Measurements from ENCODE around the gene PDCD4. TPM values are rescaled to one million over a fixed set of nuclear protein-coding genes. Genes with fewer than 3 reads are reported as not detected.

PDCD4 gene
- total RNA-seq, 4 donors from 2014 or later = 131 to 202 (median 172) TPM

DNA sequence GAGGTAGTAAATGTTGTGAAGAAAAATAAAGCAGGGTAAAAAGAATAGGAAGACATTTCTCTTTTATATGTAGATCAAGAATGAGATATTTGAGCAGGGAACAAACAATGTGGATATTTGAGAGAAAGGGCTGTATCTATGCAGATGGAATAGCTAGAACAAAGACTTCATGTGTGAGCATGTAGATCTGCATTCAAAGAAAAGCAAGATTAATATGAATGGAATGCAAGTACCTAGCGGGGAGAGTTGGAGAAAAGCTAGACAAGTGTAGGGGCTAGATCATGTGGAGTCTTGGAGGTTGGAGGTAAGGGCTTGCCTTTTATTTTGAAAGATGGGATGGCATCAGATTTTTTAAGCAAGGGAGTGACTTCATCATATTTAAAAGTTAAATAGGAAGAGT lies 74.8 kb downstream of the PDCD4 start:
- TF ChIP-seq, protein P1, sequence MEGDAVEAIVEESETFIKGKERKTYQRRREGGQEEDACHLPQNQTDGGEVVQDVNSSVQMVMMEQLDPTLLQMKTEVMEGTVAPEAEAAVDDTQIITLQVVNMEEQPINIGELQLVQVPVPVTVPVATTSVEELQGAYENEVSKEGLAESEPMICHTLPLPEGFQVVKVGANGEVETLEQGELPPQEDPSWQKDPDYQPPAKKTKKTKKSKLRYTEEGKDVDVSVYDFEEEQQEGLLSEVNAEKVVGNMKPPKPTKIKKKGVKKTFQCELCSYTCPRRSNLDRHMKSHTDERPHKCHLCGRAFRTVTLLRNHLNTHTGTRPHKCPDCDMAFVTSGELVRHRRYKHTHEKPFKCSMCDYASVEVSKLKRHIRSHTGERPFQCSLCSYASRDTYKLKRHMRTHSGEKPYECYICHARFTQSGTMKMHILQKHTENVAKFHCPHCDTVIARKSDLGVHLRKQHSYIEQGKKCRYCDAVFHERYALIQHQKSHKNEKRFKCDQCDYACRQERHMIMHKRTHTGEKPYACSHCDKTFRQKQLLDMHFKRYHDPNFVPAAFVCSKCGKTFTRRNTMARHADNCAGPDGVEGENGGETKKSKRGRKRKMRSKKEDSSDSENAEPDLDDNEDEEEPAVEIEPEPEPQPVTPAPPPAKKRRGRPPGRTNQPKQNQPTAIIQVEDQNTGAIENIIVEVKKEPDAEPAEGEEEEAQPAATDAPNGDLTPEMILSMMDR (IDR thresholded peaks at IDR 0.05; ENCODE audit: low read depth) = no peak

- TF ChIP-seq, protein P1 (IDR thresholded peaks at IDR 0.05; ENCODE audit: low read depth) = no peak
These were observed 75.4 kb downstream of the PDCD4 start for GRCh38 chr10:110947061-110947595.

Other genes with a start within 250 kb of the PDCD4 start
- 10 to 100 TPM in 1 of 4 donors, 1 to 10 TPM in 2, under 1 TPM in 1; 0.88 to 10.3 (median 3.5) TPM for gene RBM20, start 227.6 kb upstream of the PDCD4 start, total RNA-seq
- 10 to 100 TPM; 17.3 to 37.3 (median 24.8) TPM for gene BBIP1, start 47.3 kb downstream of the PDCD4 start, total RNA-seq
- gene SHOC2, start 47.7 kb downstream of the PDCD4 start, total RNA-seq = 100 to 1,000 TPM in 1 of 4 donors, 10 to 100 TPM in 3; 67.1 to 128 (median 72.0) TPM
- 10 to 100 TPM; 10.3 to 61.3 (median 36.6) TPM for gene ADRA2A, start 205.1 kb downstream of the PDCD4 start, total RNA-seq

Data from subcutaneous adipose tissue (tissue), 4 donors.